GM12874 (cell line): ENCODE results near the gene SIRT6.

Experiments used
- CTCF ChIP-seq: IDR thresholded peaks from 2 replicates; pipeline ENCODE4 v1.5.1; 2011; ENCODE audit warnings: low read depth, mild to moderate bottlenecking, control low read depth, low read length, moderate library complexity; ENCODE audit not compliant: insufficient read depth

The SIRT6 gene

GRCh38 chr19:4201798-4202197 is 19.4 kb upstream of the SIRT6 start:
- TF ChIP-seq CTCF, result no peak

DNA sequence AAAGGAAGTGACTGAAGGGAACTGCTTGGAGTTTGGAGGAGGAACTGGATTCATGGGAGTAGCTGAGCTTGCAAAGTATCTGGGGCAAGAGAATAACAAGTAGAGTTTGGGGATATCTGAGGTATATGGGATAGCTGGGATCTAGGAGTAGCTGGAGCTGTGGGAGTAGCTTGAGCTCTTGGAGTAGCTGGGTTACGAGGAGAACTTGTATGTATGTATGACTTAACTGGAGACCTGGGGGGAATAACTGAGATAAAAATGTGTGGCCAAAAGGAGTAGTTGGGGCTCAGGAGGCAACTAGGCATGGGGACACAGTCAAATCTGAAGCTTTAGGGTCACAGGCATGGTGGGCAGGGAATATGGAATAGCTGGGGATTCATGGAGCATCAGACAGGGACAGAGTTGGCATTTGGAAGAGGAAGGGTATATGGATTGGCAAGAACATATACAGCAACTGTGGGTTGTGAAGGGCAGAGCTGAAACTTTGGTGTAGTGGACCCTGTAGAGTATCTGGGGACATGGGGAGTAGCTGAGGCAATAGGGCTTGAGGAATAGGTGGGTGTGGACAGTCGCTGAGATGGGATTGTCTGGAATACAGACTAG is 18.7 kb upstream of the SIRT6 start:
- no peak for TF ChIP-seq CTCF

GRCh38 chr19:4199699-4200293 is 17.4 kb upstream of the SIRT6 start:
- TF ChIP-seq CTCF, result no peak

DNA sequence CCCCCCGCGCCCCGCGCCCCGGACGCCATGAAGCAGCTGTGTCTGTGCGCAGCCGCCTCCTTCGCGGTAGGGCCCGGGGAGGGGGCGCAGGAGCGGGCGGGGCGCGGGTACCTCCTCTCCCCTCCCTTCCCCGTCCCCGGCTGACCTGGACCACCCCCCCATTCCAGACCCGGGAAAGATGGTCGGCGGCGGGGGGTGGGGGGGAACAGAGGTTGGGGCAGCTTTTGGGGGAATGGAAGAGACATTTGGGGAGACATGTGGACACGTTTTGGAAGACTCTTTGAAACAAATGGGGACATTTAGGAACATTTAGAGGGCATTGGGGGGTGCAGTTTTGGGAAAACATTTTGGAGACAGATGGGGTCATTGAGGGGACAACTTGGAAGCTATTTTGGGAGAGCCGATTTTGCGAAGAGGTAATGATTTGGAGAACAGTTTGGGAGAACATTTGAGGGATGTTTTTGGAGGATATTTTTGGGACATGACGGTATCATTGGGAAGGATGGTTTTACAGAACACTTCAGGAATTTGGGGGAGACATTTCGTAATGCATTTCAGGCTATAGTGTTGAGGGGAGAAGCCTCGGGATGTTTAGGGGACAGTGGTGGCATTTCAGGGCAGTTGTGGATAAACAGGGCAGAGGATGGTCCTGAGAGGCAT is 16.2 kb upstream of the SIRT6 start:
- TF ChIP-seq CTCF, result no peak

DNA sequence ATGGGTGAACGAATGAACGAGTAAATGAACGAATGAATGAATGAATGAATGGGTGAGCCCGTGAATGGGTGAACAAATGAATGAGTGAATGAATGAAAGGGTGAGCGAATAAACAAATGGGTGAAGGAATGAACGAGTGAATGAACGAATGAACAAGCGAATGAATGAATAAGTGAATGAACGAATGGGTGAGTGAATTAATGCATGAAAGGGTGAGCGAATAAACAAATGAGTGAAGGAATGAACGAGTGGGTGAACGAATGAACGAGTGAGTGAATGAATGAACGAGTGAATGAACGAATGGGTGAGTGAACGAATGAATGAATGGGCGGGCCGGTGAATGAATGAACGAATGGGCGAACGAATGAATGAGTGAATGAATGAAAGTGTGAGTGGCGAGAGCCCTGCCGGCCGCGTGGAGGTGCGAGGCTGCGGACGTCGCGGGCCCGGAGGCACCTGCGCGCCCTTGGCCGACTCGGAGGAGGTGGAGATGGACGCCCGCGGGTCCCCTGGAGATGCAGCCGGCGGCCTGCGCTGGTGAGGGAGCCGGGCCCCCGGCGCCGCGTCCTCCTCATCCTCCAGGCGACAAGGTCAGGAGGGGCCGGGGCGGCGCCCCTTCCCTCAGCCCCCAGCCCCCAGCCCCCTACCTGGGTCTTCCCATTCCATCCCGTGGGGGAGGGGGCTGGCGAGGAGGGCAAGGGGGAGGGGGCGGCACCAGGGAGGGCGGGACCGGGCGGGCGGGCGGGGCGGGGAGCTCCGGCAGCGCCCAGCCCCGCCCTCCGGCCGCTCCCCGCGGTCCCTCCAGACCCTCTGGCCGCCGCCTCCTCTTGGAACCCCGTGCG is 15.5 kb upstream of the SIRT6 start:
- TF ChIP-seq CTCF, result no peak

DNA sequence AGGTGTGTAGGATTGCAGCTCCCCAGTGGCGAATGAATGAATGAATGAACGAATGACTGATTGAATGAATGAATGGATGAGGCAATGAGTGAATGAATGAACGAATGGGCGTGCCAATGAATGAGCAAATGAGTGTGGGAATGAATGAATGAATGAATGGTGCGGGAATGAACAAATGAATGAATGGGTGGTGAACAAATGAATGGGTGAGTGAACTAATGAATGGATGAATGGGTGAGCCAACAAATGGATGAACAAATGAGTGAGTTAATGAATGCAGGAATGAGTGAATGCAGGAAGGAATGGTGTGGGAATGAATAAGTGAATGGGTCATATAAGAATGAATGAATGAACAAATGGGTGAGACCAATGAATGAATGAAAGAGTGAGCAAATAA is 14.9 kb upstream of the SIRT6 start:
- TF ChIP-seq CTCF, result no peak

GRCh38 chr19:4196587-4197148 is 14.3 kb upstream of the SIRT6 start:
- no peak for TF ChIP-seq CTCF
